ENCODE data around the gene RTKN.
"Not testable (repeated sequence)": the region's sequence is repeated elsewhere in the genome, so short reads cannot be mapped to it uniquely, and the experiment has no call there.

DNA sequence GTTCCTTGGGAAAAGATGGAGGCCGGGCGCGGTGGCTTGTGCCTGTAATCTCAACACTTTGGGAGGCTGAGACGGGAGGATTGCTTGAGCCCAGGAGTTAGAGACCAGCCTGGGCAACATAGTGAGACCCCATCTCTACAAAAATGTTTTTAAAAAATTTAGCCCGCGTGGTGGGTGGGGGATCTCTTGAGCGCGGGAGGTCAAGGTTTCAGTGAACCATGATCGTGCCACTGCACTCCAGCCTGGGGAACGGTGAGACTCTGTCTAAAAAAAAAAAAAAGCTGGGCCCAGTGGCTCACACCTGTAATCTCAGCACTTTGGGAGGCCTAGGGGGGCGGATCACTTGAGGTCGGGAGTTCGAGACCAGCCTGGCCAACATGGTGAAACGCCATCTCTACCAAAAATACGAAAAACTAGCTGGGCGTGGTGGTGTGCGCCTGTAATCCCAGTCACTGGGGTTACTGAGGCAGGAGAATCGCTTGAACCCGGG is 42.0 kb upstream of the RTKN start:
- TF ChIP-seq ZSCAN20 (CRISPR knock-in tag; IDR thresholded peaks at IDR 0.05); CTCF (IDR thresholded peaks at IDR 0.05); CHD2 (IDR thresholded peaks at IDR 0.05; ENCODE audit: low read length, partially characterized antibody): not testable (repeated sequence)
- TF ChIP-seq, protein P1, sequence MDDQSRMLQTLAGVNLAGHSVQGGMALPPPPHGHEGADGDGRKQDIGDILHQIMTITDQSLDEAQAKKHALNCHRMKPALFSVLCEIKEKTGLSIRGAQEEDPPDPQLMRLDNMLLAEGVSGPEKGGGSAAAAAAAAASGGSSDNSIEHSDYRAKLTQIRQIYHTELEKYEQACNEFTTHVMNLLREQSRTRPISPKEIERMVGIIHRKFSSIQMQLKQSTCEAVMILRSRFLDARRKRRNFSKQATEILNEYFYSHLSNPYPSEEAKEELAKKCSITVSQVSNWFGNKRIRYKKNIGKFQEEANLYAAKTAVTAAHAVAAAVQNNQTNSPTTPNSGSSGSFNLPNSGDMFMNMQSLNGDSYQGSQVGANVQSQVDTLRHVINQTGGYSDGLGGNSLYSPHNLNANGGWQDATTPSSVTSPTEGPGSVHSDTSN (IDR thresholded peaks at IDR 0.05) = not testable (repeated sequence)

All from A549 (cell line).